Hepatocyte (in vitro differentiated cells): Measurements from ENCODE around the gene AGAP5.

Source experiments
- CTCF ChIP-seq: fragments of 200-600 bp; sonication (generic); IDR thresholded peaks from 2 replicates; pipeline ENCODE4 v1.5.1; 2016; ENCODE audit warnings: antibody characterized with exemption, mild to moderate bottlenecking; ENCODE audit not compliant: poor library complexity
- EZH2 ChIP-seq: fragments of 200-600 bp; sonication (generic); IDR thresholded peaks from 2 replicates; pipeline ENCODE4 v1.6.1; 2016; ENCODE audit warnings: antibody characterized with exemption, mild to moderate bottlenecking, borderline replicate concordance

GRCh38 chr10:73625884-73626752 lies 71.8 kb downstream of the AGAP5 start:
- no peak for TF ChIP-seq CTCF
- no peak for TF ChIP-seq EZH2
